Body of pancreas (tissue), 4 donors: Measurements from ENCODE around the gene FHOD3. TPM values are rescaled to one million over a fixed set of nuclear protein-coding genes. Genes with fewer than 3 reads are reported as not detected.

ENCODE experiments used
- ATAC-seq: fragments of 150-250 bp; one replicate; pipeline ENCODE4 v1.9.1; 2016
- DNase-seq, 4 donors: peaks; one replicate each; pipeline ENCODE4 v3.0.0-alpha.2; 2019
- H3K27ac ChIP-seq, 4 donors: fragments of 200-600 bp; sonication (generic); 1 replicate in 3 of 4; 2 replicates in 1 of 4; pipeline versions ENCODE4 v1.5.1 to v1.6.1; 2016 to 2019; ENCODE audit warnings: mild to moderate bottlenecking in 1 of 4, mixed read lengths in 1 of 4, moderate library complexity in 1 of 4
- H3K27me3 ChIP-seq, 2 donors: fragments of 200-600 bp; sonication (generic); one replicate each; pipeline ENCODE4 v1.6.0; 2016; ENCODE audit warnings: mild to moderate bottlenecking in 1 of 2
- H3K36me3 ChIP-seq, 2 donors: fragments of 200-600 bp; sonication (generic); replicated peaks in 1 of 2; 2 replicates each; pipeline ENCODE4 v1.5.1; 2016; ENCODE audit warnings: low read depth in 2 of 2; ENCODE audit not compliant: insufficient read depth in 1 of 2
- H3K4me1 ChIP-seq: fragments of 200-600 bp; sonication (generic); one replicate; pipeline ENCODE4 v1.6.0; 2016
- H3K4me3 ChIP-seq, 2 donors: fragments of 200-600 bp; sonication (generic); 1 replicate in 1 of 2; 2 replicates in 1 of 2; pipeline ENCODE4 v1.5.1; 2016 to 2019
- H3K9me3 ChIP-seq, 3 donors: fragments of 200-600 bp; sonication (generic); 1 replicate in 2 of 3; 2 replicates in 1 of 3; pipeline ENCODE4 v1.5.1; 2016
- POLR2A ChIP-seq, 3 donors: fragments of 450-650 bp; IDR thresholded peaks; one replicate each; pipeline ENCODE4 v1.6.1; 2016; ENCODE audit warnings: antibody characterized with exemption in 3 of 3, mild to moderate bottlenecking in 2 of 3
- WGBS, 2 donors: methylation state at CpG; one replicate each; pipeline ENCODE4 v1.1.5; 2017; 5-methylcytosine and 5-hydroxymethylcytosine counted together
- intact Hi-C: fragments of 100-400 bp; cut with DNase I; formaldehyde crosslinking; loops from one replicate; pipeline ENCODE4 v1.15.1; 2023
- total RNA-seq, 2 donors: library from RNA; depleted of rRNA; stranded (reverse); fragments of >200 nt; gene quantifications; one replicate each; pipeline ENCODE4 v1.1.0, GENCODE V29; 2016
- TF ChIP-seq, protein P1 (sequence below), 7 experiments: fragments of 450-650 bp in 4 of 7; fragments of 200-600 bp in 3 of 7; sonication (generic) in 3 of 7; IDR thresholded peaks; one replicate each; pipeline ENCODE4 v1.5.1; 2016 to 2019; ENCODE audit warnings: antibody characterized with exemption in 7 of 7

FHOD3 gene
- total RNA-seq, 2 donors from 2014 or later: 0.52 to 2.0 TPM

DNA sequence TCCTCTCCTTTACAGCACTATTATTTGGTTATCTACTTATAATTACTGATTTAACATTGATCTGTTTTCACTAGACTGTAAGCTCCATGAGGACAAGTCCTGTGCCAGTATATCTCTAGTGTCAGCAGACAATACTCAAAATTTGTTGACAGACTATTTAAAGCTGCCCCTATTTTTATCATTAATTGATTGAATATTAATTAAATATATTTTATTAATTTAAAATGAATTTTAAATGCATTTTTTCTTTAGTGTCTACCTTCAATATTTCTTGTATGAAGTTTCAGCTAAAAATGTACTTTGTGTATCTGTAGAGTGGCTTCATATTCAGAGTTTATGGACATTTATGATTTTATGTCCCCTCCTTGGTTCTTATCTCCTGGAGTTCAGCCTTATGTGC, 26.4 kb upstream of the FHOD3 start:
- H3K4me1 ChIP-seq: no peaks in the 10 kb centered on the region
- no peak overlapping the region for H3K27ac ChIP-seq
- no peak overlapping the region for H3K4me3 ChIP-seq
- H3K27me3 ChIP-seq: no peaks in the 10 kb centered on the region
- intact Hi-C loops: no loop called here
- H3K9me3 ChIP-seq: no peaks in the 10 kb centered on the region
- no peak for DNase-seq
- H3K36me3 ChIP-seq: no peaks in the 10 kb centered on the region
- ATAC-seq: no peak
- TF ChIP-seq, protein P1, sequence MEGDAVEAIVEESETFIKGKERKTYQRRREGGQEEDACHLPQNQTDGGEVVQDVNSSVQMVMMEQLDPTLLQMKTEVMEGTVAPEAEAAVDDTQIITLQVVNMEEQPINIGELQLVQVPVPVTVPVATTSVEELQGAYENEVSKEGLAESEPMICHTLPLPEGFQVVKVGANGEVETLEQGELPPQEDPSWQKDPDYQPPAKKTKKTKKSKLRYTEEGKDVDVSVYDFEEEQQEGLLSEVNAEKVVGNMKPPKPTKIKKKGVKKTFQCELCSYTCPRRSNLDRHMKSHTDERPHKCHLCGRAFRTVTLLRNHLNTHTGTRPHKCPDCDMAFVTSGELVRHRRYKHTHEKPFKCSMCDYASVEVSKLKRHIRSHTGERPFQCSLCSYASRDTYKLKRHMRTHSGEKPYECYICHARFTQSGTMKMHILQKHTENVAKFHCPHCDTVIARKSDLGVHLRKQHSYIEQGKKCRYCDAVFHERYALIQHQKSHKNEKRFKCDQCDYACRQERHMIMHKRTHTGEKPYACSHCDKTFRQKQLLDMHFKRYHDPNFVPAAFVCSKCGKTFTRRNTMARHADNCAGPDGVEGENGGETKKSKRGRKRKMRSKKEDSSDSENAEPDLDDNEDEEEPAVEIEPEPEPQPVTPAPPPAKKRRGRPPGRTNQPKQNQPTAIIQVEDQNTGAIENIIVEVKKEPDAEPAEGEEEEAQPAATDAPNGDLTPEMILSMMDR (IDR thresholded peaks at IDR 0.05): no peak
- TF ChIP-seq POLR2A (IDR thresholded peaks at IDR 0.05): no peak

DNA sequence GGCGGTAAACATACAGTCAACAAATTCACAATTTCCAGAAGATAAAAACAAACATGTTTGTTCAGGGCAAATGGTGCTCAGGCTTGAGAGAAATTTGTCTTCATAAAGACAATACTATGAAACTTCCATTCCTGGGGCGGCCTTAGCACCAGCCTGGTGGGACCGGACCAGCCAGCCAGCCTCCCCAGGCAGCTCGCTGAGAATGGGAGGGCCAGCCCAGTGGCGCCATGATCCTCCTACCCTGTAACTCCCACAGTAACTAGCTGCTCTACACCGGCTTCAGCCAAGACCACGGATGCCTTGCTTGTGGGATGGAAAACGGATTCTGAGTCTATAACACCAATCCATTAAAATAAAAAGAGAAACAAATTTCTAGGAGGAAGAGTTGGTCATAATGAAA, 24.2 kb upstream of the FHOD3 start:
- no peaks in the 10 kb centered on the region for H3K36me3 ChIP-seq
- DNase-seq: no peak
- no peak for TF ChIP-seq POLR2A (IDR thresholded peaks at IDR 0.05)
- TF ChIP-seq, protein P1 (IDR thresholded peaks at IDR 0.05): no peak

DNA sequence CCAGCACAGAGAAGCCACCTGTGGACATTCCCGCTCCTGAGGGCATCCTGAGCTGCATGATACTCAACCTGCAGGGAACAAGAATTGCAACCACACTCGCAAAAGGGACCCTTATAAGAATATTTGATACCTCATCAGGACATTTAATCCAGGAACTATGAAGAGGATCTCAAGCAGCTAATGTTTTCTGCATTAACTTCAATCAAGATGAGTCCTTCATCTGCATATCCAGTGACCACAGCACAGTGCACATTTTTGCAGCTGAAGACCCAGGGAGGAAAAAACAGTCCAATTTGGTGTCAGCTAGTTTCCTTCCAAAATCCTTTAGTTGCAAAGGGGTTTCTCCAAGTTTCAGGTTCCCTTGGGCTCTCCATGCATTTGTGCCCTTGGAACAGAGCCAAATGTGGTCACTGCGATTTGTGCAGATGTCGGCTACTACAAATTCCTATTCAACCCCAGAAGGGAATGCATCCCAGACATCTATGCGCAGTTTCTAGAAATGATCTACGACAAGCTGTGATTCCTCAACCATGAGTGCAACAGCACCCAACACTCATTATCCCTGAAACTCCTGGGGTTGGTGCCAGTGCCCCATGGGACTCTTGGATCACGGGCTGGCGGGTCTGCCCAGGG, 23.3 kb upstream of the FHOD3 start:
- Histone ChIP-seq H3K4me1 (no peaks in the 10 kb centered on the region), H3K36me3 (no peaks in the 10 kb centered on the region), H3K27ac (no peak overlapping the region), H3K9me3 (no peaks in the 10 kb centered on the region), H3K27me3 (no peaks in the 10 kb centered on the region), H3K4me3 (no peak overlapping the region)
- intact Hi-C loops: no loop called here
- DNase-seq (no peak), ATAC-seq (no peak)
- no peak for TF ChIP-seq POLR2A (IDR thresholded peaks at IDR 0.05)
- TF ChIP-seq, protein P1 (IDR thresholded peaks at IDR 0.05): no peak
- WGBS, 2 donors: 83 to 89% methylated on average over 7 to 8 of the region's 8 CpGs

More for the DNA sequence above, 24.2 kb upstream of the FHOD3 start:
- intact Hi-C loops: no loop called here
- H3K9me3 ChIP-seq: no peaks in the 10 kb centered on the region
- 95 to 96% methylated on average over 8 of the region's 8 CpGs for WGBS, 2 donors
- no peaks in the 10 kb centered on the region for H3K27me3 ChIP-seq
- H3K27ac ChIP-seq: no peak overlapping the region
- no peaks in the 10 kb centered on the region for H3K4me1 ChIP-seq
- no peak for ATAC-seq
- no peak overlapping the region for H3K4me3 ChIP-seq

DNA sequence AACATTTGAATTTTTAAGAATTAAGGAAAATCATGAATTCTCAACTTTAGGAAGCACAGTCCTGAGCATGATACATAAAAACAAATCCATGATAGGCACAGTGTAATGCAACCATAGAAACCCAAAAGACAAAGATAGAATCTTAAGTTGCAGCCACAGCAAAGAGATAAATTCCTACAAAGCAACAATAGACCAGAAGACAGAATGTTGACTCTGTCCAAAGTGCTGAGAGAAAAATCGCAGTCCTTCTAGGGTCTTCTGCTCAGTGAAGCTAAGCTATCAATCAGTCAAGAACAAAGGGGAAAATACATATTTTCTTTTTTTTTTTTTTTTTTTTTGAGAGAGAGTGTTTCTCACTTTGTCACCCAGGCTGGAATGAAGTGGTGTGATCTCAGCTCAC, 22.0 kb upstream of the FHOD3 start:
- Histone ChIP-seq H3K9me3 (no peaks in the 10 kb centered on the region), H3K36me3 (no peaks in the 10 kb centered on the region), H3K4me1 (no peaks in the 10 kb centered on the region), H3K27ac (no peak overlapping the region), H3K4me3 (no peak overlapping the region), H3K27me3 (no peaks in the 10 kb centered on the region)
- no peak for ATAC-seq
- TF ChIP-seq POLR2A (IDR thresholded peaks at IDR 0.05): no peak
- TF ChIP-seq, protein P1 (IDR thresholded peaks at IDR 0.05): no peak
- DNase-seq: no peak
- 80 to 88% methylated on average over 1 of the region's 1 CpG for WGBS, 2 donors
- intact Hi-C loops: no loop called here

DNA sequence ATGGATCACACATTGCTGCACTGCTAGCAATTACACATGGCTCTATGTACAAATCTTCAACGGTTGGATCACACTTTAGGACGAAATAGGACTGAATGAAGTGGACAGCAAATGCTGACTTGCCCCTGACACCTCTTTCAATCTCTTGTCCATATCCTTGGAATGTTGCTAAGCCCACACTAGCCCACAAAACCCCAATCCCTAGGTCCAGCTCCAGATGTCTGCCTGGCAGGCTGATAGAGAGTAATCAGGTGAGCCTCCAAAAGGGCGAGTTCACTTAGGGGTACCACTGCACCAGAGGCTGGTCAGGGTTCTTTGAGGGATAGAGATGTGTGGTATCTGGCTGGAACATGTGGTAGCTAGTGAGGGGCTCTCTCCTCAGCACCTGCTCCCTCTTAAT, 18.5 kb upstream of the FHOD3 start:
- intact Hi-C loops: no loop called here
- H3K9me3 ChIP-seq: no peaks in the 10 kb centered on the region
- ATAC-seq (no peak), DNase-seq (no peak)
- H3K4me1 ChIP-seq: no peaks in the 10 kb centered on the region
- 45 to 63% methylated on average over 3 of the region's 3 CpGs for WGBS, 2 donors
- TF ChIP-seq, protein P1 (IDR thresholded peaks at IDR 0.05): no peak
- no peak for TF ChIP-seq POLR2A (IDR thresholded peaks at IDR 0.05)
- H3K36me3 ChIP-seq: no peaks in the 10 kb centered on the region
- no peaks in the 10 kb centered on the region for H3K27me3 ChIP-seq
- H3K27ac ChIP-seq: no peak overlapping the region
- H3K4me3 ChIP-seq: no peak overlapping the region
